ENCODE data around the gene AIDA.

The AIDA gene

DNA sequence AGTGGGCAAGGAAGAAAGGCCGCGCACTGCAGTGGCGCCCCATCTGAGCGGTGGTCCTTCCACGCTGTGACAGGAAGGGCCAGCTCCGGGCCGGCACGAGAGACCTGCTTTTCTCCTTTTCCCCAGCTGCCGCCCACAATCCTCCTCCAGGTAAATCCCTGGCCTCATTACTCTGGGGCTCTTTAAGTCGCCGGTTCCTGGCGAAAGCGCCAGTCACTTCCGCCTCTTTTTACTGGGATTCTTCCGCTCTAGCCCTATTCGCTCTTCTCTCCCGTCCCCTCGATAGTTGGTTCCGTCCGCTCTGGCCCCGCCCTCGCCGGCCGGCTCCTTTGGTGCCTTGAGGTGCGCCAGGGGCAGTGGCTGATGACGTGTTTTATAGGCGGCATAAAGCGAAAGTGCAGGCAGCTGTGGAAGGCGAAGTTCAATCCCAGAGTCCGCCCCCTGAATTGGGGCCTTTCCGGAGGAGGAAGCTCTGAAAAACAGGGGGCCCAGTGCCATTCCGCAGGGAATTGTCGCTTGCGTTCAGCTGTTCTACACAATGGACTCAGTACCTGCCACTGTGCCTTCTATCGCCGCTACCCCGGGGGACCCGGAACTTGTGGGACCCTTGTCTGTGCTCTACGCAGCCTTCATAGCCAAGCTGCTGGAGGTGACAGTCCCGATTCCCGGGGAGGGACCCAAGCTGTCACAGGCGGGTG, 68.2 kb downstream of the AIDA start:
- peak; percentile 92 for DNase-seq (ENCODE audit: low read depth)

DNA sequence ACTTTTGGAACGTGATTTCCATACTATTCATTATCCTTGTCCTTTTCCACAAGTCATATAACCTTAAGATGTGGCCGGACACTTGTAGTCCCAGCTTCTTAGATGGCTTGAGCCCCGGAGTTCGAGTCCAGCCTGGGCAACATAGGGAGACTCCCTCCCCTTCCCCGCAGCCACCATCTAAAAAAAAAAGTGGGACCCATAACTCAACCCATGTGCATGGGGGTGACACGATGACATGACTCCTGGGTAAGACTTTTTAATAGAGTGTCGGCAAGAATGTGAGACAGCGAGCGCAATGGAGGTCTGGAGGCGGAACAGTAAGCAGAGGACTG, 68.7 kb downstream of the AIDA start:
- no peak for DNase-seq (ENCODE audit: low read depth)

DNA sequence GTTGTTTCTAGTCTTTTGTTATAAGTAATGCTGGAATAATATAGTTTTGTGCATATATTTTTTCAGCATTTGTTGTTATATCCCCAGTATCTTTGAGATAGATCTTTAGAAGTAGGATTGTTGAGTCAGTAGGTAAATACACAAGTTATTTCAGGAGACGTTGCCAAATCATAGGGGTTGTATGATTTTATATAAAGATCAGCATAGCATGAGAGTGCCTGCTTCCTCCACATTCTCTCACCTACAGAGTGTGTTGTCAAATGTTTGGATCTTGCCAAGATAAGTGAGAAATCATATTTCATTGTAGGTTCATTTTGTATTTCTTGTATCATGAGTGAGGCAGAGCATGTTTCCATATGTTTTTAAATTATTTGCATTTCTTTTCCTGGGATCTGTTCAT, 69.8 kb downstream of the AIDA start:
- no peak for DNase-seq (ENCODE audit: low read depth)

DNA sequence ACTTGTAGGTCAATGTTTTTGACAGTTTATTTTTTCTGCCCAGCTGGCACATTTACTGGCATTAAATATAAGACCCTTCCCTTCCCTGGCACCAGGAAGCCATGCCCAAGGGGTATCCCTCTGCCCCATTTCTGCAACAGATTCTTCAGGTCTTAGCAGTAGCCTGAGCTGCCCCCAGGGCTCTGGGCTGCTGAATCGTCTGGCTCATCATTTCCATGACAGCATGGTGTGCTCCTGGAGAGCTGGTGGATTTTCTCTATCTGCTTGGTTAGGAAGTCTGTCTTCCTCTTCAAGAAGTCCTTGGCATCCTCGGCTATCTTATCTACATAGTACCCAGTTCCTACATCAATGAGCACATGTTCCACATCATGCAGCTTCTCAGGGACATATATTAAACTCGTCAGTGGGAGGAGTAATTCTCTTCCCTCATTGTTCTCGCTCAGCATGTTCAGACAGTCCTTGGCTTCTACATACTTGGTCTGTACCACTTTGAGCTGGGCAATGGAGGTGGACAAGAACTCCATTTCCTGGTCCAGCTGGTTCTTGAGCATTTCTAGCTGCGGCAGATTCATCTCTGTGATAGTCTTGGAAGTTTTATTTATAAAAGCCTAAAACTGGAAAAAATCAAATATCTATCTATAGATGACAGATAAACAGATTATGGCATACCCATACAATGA, 70.9 kb downstream of the AIDA start:
- DNase-seq (ENCODE audit: low read depth), result no peak

DNA sequence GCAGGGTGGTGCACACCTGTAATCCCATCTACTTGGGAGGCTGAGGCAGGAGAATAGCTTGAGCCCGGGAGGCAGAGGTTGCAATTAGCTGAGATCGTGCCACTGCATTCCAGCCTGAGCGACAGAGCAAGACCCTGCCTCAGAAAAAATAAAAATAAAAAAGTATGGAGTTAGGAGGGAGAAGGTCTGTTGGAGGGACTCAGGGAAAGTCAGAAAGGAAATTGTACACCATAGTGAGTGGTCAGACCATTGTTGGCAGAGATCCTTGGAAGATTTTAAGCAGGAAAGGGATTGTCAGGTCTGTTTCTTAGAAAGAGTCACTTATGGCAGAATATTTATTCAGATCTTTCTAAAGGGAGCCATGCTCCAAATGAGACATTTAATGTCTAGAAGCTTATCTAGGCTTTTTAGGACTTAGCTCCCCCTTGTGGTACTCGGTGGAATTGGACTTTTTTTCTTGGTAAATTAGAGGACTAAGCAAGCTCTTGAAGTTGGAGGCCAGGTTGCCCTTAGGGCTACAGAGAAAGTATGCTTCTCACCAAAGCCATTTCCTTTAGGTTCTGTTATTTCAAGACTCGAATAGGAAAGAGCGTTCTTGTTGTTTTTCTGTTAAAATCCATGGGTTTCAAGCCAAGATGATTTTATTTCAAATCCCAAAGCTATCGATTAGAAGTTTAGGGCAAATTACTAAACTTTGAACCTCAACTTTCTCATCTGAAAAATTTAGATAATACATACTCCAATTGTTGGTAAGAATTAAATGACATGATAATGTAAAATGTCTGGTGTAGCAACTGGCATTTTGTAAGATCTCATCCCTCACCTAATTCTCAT, 77.9 kb downstream of the AIDA start:
- peak; percentile 56 for DNase-seq (ENCODE audit: low read depth)

DNA sequence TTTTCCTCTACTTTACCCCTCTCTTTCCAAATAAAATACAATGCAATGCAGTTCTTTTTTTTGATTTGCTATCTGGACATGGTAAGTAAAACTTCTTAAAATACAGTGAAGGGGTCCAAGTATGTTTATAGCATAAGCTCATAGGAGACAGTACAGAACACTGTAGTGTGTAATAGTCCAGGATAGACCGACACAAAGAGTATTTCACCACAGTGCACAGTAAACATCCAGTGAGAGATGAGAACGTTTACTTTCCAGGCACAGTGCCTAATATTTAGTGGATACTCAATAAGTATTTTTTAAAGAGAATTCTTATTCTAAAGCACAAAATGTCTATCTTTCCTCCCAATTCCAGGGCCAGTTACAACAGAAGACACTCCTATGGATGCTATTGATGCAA, 79.5 kb downstream of the AIDA start:
- DNase-seq (ENCODE audit: low read depth), result no peak

DNA sequence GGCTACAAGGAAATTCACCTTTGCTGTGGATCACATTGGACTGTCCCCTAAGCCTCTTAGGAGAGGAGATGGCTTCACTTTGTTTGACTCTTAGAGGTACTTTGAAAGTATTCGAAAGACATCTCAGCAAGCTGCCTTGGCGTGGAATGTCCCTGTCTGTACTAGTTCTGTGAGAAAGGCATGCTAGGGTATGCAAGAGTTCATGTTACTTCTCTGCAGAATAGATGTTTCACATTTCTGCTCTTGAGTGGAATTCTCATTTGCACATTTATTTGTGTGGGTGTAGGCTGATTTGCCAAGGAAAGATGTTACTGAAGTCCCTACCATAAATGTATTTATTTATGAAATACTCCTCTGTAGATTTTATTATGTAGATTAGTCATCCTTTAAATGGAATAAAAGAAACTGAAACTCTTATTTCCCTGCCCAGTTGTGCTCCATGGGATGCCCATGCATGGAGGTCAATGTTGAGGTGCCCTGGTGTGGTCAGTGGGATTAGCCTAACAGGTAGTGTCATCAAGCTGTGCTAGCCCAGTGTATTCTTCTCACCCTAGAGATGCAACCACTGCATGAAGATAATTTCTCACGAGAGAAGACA, 80.6 kb downstream of the AIDA start:
- no peak for DNase-seq (ENCODE audit: low read depth)

DNA sequence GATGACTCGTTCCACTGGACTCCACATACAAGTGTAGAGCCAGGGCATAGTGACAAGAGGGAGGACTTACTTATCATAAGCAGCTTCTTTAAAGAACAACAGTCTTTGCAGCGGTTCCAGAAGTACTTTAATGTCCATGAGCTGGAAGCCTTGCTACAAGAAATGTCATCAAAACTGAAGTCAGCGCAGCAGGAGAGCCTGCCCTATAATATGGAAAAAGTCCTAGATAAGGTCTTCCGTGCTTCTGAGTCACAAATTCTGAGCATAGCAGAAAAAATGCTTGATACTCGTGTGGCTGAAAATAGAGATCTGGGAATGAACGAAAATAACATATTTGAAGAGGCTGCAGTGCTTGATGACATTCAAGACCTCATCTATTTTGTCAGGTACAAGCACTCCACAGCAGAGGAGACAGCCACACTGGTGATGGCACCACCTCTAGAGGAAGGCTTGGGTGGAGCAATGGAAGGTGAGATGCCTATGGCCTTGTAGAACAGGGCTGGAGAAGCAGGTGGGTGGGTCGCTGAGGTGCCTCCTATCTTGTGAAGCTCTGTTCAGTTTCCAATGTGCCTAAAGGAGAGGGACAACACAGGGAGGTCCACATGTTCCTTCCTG, 82.3 kb downstream of the AIDA start:
- no peak for DNase-seq (ENCODE audit: low read depth)

DNA sequence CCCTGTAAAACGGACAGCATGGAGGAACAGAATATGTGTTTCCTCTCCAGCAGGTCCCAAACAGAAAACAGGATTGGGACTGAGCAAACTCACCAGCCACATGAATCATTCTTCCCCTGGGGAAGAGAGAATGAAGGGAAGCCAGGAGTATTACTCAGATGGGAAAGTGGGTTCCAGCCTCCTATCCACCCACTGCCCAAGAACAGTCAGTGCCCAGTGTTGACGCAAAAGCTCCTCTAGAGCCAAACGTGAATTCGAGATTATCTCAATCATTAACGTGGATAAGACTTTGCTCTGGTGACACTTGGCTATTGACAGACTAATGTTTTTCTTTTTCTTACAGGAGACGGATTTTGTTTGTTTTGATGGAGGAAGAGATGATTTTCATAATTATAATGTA, 85.1 kb downstream of the AIDA start:
- DNase-seq (ENCODE audit: low read depth), result no peak

DNA sequence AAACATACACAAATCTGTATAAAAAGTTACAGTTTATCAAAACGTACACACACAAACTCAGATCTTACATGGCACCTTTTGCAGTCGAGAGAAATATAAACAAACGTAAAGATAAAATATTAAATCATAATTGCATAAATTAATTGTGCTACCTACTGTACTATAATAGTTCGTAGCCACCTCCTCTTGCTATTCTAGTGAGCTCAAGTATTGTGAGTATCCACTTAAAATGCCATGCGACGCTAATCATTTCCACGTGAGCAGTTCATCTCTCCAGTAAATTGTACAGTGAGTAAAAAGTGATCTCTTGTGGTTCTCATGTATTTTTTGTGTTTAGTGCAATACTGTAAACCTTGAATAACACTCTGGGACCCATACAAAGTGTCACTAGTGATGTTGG, 88.1 kb downstream of the AIDA start:
- DNase-seq (ENCODE audit: low read depth), result no peak

DNA sequence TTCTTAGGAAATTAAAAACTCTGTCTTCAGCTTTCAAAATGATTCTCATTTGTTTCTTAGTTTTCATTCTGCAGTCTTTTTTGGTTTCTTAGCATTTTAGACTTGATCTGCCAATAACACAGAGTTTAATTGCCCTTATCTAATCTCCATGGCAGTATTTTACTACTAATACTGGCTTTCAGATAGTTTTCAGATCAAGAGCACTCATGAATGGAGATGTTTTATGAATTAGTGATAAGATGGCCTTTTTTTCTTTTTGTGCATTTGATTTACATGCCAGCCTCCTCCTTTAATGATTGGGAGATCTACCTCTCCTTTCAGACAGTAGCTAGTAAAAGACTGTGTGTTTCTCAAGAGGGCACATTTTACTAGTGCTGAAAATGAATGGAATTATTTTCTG, 88.8 kb downstream of the AIDA start:
- DNase-seq (ENCODE audit: low read depth), result no peak

DNA sequence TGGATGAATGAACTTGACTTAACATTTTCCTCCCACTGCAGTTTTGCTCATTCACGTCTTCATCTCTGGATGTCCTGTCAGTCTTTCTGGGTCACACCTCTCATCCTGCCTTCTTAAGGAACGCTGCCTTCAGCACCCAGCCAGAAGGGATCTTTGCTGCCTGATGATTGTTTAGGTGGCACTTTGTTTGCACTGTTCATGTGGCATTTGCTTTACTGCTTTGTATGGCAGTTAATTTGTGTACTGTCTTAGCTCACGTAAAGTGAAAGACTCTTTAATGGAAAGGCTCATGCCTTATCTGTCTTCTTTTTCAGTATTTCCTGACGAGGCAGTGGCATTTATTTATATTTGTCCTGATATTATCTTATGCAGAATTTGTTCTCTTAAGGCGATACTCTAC, 89.5 kb downstream of the AIDA start:
- DNase-seq (ENCODE audit: low read depth), result no peak

DNA sequence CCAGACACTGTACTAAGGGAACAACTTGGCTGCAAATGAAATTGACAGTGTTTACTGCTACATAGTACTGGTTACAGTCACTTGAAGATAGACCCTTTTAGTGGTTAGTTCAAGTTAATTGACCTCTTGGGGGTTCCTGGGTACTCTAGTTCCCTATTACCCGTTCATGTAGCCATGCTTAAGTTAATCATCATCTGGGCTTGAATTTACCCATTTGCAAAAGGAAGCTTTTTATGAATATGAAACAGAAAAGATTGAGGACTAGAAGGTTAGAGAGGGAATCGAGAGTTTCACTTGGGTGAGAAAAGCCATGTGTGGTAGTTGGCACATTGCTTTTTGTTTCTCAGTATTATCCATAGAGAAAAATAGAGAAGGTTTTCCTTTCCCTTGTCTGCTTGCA, 91.7 kb downstream of the AIDA start:
- no peak for DNase-seq (ENCODE audit: low read depth)

DNA sequence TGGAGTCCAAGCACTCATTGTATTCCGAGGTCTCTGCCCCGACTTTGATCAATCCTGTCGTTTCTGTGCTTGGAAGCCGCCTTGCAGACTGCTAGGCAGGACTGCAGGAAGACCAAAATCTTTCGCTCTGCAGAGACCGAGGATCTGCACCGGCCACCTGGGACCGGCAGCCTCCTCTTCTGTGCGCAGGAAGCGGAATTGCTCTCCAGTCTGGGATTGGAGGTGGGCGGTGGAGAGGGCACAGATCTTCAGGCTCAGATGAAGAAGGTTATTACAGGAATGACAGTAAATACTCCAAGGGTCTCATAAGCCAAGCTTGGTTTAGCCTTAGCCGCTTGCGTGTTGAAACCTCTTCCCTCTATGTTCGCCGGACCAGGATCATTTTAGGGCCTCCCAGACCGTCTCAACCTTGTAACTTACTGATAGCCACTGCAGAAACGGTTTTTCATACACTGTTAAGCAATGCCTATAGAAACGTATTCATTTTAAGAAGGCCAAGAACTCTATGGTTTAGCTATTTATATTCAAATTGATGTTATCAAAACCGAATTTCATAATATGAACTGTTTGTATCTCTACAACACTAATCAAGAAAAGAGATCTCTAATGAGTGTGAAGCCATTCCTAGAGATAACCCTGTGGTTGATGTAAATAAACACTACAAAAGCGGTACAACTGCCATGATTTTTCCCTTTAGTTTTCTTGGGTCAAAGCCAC, 93.3 kb downstream of the AIDA start:
- no peak for DNase-seq (ENCODE audit: low read depth)
